SK-N-DZ (cell line): ENCODE measurements around the gene TACR1. TPM values are rescaled to one million over a fixed set of nuclear protein-coding genes. Genes with fewer than 3 reads are reported as not detected.
"Not testable (repeated sequence)": the region's sequence is repeated elsewhere in the genome, so short reads cannot be mapped to it uniquely, and the experiment has no call there.

Experiments used
- DNase-seq: peaks from one replicate; pipeline ENCODE4 v3.0.0-alpha.2; 2015; ENCODE audit warnings: low spot score
- polyA plus RNA-seq, 2 experiments: library from polyadenylated mRNA; depleted of rRNA; stranded (reverse); fragments of >200 nt; gene quantifications; 2 replicates each; pipeline ENCODE4 v1.2.3, GENCODE V29; 2014

TACR1 gene, protein sequence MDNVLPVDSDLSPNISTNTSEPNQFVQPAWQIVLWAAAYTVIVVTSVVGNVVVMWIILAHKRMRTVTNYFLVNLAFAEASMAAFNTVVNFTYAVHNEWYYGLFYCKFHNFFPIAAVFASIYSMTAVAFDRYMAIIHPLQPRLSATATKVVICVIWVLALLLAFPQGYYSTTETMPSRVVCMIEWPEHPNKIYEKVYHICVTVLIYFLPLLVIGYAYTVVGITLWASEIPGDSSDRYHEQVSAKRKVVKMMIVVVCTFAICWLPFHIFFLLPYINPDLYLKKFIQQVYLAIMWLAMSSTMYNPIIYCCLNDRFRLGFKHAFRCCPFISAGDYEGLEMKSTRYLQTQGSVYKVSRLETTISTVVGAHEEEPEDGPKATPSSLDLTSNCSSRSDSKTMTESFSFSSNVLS
- not detected in 2 replicates for polyA plus RNA-seq (2014; cell fraction: cytosol; rRNA removed)
- polyA plus RNA-seq (2014; cell fraction: nucleus; rRNA removed), result not detected in 2 replicates

GRCh38 chr2:75199428-75200011 lies at the start of gene TACR1:
Gene TACR1, minus strand, starts transcription at chr2:75199520. Its CDS starts 586 bp downstream, at chr2:75198934.
- DNase-seq, result peak; percentile 73

GRCh38 chr2:75248581-75248980 lies 49.3 kb upstream of the TACR1 start:
- DNase-seq, result not testable (repeated sequence)

- no peak for DNase-seq
Observed at GRCh38 chr2:75246441-75247167, 47.3 kb upstream of the TACR1 start.

DNA sequence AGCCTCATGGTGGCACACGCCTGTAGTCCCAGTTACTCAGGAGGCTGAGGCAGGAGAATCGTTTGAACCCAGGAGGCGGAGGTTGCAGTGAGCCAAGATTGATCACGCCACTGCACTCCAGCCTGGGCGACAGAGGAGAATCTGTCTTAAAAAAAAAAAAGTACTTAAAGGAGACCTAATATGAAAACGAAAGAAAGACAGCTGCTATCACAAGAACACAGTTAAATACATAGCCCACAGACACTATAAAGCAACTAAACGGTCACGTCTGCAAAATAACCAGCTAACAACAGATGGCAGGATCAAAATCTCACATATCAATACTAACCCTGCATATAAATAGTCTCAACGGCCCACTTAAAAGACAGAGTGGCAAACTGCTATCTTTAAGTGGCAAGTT lies 43.9 kb upstream of the TACR1 start:
- DNase-seq, result no peak

DNA sequence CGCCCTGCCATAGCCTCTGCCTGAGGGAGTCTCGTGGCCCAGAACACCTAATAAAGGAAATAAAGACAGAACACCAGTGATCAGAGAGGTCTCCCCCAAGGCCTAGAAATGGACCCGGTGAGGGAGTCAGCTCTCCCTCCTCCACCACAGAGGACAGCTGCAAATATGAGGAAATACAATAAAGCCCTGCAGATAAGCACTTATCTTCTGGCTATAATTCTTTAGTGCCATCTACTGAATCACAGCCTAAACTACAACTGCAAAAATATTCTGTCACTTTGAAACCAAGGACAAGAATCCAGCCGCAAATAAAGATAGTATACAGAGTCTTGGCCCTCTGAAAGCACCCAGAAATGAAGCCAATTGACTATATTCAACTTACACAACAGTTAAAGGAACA lies 42.4 kb upstream of the TACR1 start:
- DNase-seq, result peak; percentile 20

DNA sequence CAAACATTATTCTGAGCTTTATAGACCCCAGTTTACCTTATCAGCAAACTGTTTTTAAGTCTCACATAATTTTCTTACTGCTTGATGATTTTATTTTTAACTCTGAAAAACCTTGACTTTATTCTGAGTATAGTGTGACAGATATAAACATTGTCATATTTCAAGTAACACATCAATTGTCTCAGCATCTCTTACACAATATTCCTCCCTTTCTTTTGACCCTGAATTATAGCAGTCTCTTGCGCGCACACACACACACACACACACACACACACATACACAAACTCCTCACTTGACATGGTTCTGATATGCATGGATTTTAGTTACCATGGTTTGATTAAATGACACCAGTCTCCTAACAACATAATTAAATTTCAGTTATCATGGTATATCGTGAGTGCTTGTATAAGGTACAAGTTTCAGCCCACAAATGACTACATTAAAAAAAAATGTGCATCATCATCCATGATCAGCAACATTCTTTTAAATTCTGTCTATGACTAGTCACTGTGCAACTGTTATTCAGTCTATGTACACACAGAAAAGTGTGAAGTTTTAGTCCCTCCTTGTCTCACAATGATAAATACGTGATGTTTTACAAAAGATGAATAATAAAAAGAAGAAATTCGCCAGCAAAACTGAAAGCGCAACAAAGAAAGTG lies 39.5 kb upstream of the TACR1 start:
- DNase-seq, result no peak

- DNase-seq, result no peak
Observed at GRCh38 chr2:75237296-75237695, 38.0 kb upstream of the TACR1 start.

DNA sequence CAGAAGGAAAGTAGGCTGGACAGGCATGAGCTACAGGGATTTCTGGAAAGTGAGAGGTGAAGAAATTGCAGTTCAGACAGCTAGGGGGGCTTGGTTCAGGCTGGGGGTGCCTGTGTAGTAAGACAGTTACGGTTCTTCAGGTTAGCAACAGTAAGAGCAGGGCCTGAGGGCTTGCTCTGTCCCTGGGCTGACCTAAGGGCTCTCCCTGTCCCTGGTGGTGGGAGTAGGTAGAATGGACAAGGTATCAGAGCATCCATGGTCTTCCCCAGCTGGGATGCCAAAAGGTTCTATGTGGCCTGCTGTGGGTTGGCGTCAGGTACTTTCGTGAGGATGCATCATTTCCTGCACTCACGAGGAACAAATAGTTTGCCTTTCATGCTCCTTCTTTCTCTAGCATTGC lies 34.6 kb upstream of the TACR1 start:
- DNase-seq, result no peak

DNA sequence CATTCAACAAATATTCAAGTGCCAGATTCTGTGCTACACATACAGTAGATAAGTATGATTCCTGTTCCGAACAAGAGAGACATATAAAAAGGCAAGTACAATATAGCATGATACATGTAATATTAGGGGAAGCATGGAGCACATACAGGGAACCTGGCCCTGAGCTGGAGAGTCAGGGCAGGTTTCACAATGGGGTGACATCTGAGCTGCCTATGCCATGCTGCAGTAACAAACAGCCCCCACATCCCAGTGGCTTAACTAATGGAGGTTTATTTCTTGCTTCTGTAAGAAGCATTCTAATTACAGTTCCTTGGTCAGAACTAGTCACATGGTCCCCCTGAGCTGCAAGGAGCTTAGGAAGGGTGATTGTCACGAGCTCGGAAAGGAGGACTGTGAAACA lies 27.3 kb upstream of the TACR1 start:
- no peak for DNase-seq

- DNase-seq, result no peak
Observed at GRCh38 chr2:75226099-75226498, 26.8 kb upstream of the TACR1 start.

DNA sequence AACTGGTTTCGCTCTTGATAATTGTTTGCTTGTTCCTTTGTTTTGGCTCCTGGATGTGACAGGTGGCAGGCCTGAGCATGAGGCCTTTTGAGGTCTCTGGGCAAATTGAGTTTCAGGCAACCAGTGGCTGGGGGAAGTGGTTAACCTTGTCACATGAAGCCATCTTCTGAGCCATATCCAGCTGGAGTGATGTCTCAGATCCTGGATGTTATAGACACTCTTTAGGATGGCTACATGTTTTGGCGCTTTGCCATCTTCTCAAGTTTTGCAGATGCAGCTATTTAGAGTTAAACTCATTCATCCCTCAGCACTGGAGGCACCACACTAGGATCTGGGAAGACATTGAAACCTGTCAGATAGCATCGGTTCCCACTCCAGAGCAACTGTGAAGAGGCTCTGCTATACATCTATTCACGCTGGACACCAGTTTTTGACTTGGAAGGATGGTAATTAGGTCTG lies 25.3 kb upstream of the TACR1 start:
- DNase-seq, result peak; percentile 99

- DNase-seq, result peak; percentile 27
Observed at GRCh38 chr2:75222527-75222926, 23.2 kb upstream of the TACR1 start.

- DNase-seq, result no peak
Observed at GRCh38 chr2:75221862-75222261, 22.5 kb upstream of the TACR1 start.

DNA sequence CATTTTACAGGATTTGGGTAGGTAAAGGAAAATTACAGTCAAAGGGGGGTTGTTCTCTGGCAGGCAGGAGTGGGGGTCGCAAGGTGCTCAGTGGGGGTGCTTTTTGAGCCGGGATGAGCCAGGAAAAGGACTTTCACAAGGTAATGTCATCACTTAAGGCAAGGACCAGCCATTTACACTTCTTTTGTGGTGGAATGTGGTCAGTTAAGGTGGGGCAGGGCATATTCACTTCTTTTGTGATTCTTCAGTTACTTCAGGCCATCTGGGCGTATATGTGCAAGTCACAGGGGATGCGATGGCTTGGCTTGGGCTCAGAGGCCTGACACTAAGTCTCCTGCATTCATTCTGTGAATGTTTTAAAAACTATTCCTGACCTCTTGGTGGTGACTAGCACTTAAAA lies 19.9 kb upstream of the TACR1 start:
- not testable (repeated sequence) for DNase-seq

DNA sequence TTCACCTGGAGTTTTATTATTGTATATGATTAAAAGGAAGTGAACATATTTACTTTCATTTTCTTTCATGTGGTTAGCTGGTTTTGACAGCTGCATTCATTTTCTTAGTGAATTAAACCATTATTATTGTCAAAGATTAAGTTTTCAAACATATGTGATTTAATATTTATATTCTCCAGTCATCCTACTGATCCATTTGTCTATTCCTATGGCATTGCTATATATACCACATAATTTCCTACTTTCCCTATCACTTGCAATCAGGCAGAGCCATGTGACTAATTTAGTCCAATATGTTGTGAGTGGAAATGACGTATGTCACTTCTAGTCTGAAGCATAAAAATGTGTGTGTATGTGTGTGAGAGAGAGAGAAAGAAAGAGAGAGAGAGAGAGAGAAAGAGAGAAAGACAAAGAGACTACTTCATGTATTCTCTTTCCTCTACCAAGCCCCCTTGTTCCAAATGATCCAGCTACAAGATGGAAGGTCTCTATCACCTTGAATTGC lies 12.0 kb upstream of the TACR1 start:
- no peak for DNase-seq

DNA sequence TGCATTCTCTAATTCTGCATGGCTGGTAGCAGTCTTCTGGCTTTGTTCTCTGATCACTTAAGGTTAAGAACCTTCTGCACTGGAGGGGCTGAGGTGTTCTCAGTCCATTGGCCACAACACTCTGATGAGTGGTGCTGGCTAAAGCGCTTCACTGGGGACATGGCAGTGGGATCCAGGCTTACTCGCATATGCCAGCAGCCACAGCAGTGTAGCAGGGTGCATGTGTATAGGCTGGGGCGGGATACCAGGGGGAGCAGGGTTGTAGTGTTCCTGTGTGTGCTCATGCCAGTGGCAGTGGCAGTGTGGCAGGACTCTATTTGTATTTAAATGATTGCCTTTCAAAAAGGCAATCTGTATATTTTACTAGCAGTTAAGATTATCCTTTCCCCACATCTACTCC lies 11.1 kb upstream of the TACR1 start:
- no peak for DNase-seq

GRCh38 chr2:75208738-75209137 lies 9.4 kb upstream of the TACR1 start:
- DNase-seq, result no peak

DNA sequence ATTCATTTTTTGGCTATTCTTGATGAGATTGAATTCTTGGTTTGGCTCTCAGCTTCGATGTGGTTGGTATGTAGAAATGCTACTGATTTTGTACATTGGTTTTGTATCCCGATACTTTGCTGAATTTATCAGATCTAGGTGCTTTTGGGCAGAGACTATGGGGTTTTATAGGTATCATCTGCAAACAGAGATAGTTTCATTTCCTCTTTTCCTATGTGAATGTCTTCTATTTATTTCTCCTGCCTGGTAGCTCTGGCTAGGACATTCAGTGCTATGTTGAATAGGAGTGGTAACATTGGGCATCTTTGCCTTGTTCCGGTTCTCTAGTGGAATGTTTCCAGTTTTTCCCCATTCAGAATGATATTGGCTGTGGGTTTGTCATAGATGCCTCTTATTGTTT lies 5.5 kb upstream of the TACR1 start:
- no peak for DNase-seq

DNA sequence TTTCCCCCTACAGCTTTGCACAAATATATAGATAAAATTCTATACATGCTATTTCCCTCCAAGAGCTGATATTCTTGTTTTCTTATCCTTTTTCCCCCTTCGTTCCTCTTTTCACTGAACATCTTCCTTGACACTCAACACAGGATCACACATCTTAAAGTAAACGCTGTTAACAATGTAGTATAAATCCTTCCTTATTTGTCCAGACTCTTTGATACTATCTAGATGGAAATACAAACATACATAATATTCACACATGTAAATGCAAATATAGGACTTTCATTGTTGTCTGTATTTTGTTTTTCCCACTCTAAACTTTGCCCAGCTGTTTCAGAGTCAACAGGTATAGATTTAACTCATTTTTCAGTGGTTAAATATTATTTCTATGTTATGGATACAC lies 3.0 kb upstream of the TACR1 start:
- DNase-seq, result no peak

- DNase-seq, result peak; percentile 33
Observed at GRCh38 chr2:75200140-75201096, 1.1 kb upstream of the TACR1 start.
